K562 (cell line): ENCODE measurements around the gene IRAK2.

Source experiments
- CTCF ChIP-seq, 3 experiments: IDR thresholded peaks in 2 of 3; conservative IDR thresholded peaks in 1 of 3; 2 replicates each; pipeline ENCODE4 v1.5.1; 2011 to 2012; ENCODE audit warnings: low read length in 3 of 3, mild to moderate bottlenecking in 3 of 3, control low read depth in 2 of 3, improper control_type of control experiment in 1 of 3, inconsistent platforms in 1 of 3, low read depth in 1 of 3, mixed read lengths in 1 of 3, moderate library complexity in 1 of 3; ENCODE audit not compliant: insufficient read depth in 2 of 3
- ETS2 ChIP-seq: IDR thresholded peaks from 2 replicates; pipeline ENCODE4 v1.6.1; 2016; ENCODE audit warnings: borderline replicate concordance, missing genetic modification characterization, mild to moderate bottlenecking, moderate library complexity, missing compliant biosample characterization; ENCODE audit not compliant: poor library complexity, severe bottlenecking
- EZH2 ChIP-seq: IDR thresholded peaks from 2 replicates; pipeline ENCODE4 v1.6.1; 2012; ENCODE audit warnings: low read depth, mild to moderate bottlenecking, inconsistent platforms, low read length, borderline replicate concordance
- MAX ChIP-seq: sonication (generic); formaldehyde crosslinking; IDR thresholded peaks from 2 replicates; pipeline ENCODE4 v1.9.0; 2022; ENCODE audit warnings: mild to moderate bottlenecking, missing genetic modification reagents
- RCOR1 ChIP-seq, 2 experiments: IDR thresholded peaks; 2 replicates each; pipeline ENCODE4 v1.6.1; 2012; ENCODE audit warnings: low read depth in 2 of 2, low read length in 2 of 2, borderline replicate concordance in 1 of 2, improper control_type of control experiment in 1 of 2
- ZNF197 ChIP-seq: fragments of 200-800 bp; sonication (Bioruptor generic); IDR thresholded peaks from 2 replicates; pipeline ENCODE4 v1.6.1; 2016; ENCODE audit warnings: low read depth, missing genetic modification characterization, missing compliant biosample characterization

GRCh38 chr3:10234526-10235230 is 70.0 kb downstream of the IRAK2 start:
- TF ChIP-seq RCOR1 (IDR thresholded peaks at IDR 0.05; ENCODE audit: borderline replicate concordance in 1 of 2, low read depth in 2 of 2, low read length in 2 of 2) (peak in 1 of 2 experiments; percentile 32; a peak in 1 of 4 replicates), CTCF (IDR thresholded peaks at IDR 0.05 in 2 of 3, conservative IDR thresholded peaks at IDR 0.05 in 1 of 3; ENCODE audit: insufficient read depth in 2 of 3, low read depth in 1 of 3, low read length in 3 of 3) (no peak), EZH2 (no peak), MAX (CRISPR knock-in tag) (no peak), ETS2 (tag) (no peak), ZNF197 (no peak)
